HG03558 (cell line): Measurements from ENCODE around the gene ZBTB34.

Experiments
- ATAC-seq: cut with Tn5 transposase; IDR thresholded peaks from one replicate; pipeline ENCODE4 v1.9.1; 2021; ENCODE audit warnings: moderate number of reproducible peaks; ENCODE audit not compliant: unreplicated experiment; ENCODE audit errors: extremely low read depth

ZBTB34 gene

DNA sequence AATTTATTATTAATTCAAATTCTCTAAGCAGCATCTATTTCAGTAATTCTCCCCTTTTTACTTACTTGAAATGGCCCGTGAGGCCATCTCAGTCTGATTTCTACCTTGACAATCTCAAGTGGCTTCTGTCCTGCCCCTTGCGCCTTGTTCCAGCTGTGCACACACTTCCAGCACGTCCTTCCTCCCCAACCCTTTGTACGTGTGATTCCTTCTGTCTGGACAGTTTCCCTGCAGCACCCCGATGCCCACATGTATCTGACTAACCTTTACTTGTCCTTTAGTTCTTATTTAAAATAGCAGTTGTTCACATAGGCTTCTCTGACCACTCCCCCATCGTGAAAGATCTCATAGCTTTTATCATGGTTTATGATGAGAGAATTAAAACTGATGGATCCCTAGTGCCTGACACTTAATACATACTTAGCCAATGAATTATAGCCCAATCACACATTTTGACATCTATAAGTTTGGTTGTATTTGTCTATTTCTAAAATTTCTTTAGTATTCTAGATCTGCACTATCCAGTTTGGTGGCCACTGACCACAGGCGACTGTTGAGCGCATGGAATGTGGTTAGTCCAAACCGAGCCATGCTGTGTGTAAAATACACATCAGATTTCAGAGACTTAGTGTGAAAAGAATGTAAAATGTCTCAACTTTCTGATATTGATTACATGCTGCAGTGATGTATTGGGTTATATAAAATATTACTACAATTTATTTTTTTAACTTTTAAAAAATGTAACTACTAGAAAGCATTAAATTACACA, 14.3 kb downstream of the ZBTB34 start:
- no peak for ATAC-seq

DNA sequence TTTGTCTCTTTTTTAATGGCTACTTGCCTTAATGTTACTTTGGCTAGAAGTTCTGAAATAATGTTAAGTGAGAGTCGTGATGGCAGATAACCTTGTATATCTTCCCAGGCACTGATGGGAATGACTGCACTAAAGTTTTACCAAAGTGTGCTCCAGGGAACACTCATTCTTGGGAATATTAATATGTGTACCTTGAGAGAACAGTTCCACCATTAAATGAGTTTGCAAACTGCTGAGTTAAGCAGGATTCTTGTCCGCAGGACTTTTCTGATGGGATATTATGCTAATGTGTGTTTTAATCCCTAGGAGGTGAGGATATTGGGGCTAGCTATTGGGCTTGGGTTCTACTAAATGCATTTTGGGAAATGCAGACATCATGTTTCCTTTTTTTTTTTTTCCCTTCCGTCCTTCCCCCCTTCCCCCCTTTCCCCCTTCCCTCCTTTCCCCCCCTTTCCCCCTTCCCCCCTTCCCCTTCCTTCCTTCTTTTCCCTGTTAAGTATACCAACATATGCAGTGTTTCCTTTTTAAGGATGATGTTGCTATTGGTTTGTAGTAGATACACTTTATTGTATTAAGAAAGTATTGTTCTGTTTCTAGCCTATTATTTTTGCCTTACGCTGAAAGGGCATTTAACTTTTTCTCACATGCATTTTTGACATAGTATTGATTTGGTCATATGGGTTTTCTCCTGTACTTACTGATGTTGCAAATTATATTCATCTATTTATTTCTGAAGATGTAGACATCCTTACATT, 15.5 kb downstream of the ZBTB34 start:
- ATAC-seq, result no peak

DNA sequence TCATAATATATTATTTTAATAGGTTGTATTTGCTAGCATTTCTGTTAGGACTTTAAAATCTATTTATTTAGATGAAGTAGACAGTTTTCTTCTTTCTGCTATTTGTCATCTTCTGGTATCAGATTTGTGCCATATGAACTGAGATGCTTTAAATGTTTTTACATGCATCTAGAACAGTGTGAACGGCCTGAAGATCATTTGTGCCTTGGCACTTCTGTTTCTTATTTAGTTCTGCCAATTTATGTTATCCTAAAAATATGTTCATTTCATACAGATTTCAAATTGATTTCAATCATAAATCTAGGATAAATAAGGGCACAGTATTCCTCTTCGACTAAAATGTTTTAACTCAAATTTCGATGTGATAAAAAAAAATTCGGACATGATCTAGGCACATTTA, 16.1 kb downstream of the ZBTB34 start:
- ATAC-seq, result no peak

DNA sequence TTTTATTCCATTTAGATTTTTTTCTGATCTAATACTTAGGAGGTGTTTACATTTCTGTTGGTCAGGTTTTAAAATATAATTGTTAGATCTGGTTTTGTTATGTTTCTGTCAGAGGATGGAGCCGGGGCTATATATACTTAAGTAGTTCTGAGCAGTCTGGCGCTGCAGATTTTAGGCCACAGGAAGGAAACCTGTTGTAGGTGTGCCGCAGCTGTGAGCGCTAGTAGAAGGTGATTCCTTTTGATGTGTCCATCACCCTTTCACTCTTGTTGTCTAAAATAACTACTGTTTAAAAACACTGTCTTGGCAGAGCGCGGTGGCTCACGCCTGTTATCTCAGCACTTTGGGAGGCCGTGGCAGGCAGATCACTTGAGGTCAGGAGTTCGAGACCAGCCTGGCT, 17.0 kb downstream of the ZBTB34 start:
- no peak for ATAC-seq

DNA sequence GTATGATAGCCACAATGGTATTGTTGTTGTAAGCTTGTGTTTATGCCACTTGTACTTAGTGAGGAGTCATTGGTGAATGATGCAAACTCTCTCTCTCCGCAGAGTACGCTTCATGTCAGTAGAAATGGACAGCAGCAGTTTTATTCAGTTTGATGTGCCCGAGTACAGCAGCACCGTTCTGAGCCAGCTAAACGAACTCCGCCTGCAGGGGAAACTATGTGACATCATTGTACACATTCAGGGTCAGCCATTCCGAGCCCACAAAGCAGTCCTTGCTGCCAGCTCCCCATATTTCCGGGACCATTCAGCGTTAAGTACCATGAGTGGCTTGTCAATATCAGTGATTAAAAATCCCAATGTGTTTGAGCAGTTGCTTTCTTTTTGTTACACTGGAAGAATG, 18.8 kb downstream of the ZBTB34 start:
- no peak for ATAC-seq

DNA sequence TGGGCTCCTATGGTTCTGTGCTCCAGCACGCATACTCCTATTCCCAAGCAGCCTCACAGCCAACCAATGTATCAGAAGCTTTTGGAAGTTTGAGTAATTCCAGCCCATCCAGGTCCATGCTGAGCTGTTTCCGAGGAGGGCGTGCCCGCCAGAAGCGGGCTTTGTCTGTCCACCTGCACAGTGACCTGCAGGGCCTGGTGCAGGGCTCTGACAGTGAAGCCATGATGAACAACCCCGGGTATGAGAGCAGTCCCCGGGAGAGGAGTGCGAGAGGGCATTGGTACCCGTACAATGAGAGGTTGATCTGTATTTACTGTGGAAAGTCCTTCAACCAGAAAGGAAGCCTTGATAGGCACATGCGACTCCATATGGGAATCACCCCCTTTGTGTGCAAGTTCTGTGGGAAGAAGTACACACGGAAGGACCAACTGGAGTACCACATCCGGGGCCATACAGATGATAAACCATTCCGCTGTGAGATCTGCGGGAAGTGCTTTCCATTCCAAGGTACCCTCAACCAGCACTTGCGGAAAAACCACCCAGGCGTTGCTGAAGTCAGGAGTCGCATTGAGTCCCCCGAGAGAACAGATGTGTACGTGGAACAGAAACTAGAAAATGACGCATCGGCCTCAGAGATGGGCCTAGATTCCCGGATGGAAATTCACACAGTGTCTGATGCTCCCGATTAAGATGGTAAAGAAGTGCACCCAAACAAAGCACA, 19.9 kb downstream of the ZBTB34 start:
- no peak for ATAC-seq

DNA sequence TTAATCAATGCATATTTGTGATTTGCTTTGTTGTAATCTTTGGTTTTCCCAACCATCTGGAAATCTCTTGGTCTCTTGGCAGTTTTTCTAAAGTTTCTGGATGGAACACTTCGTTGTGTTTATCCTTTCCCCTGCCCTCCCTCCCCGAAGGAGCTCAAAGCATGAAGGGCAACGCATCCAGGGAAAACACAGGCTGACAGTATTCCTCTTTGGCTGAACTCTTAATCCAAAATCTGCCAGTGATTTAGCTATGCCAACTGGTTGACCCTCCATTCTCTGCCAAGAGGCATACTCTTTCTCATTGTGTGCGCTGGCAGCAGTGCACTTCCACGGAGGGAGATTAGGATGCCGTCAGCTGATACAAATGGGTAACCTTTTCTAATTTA, 20.5 kb downstream of the ZBTB34 start:
- ATAC-seq, result no peak

DNA sequence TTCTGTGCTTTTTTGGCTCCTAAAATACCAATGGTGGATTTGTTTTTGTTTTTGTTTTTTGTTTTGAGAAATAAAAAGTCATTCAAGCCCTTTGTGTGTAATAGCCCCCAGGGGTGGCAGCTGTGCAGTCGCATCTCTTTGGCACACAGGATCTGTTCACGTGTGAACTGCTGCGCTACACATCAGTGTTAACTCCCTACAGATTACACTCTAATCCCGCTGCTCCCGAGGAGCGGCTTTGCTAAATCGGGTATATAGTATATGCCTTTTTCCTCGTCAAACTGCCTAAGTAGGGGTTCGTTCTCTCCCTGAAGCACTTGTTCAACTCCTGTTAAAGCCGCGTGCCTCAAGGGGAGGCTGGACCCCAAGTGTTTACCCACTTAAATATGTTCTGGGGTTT, 22.3 kb downstream of the ZBTB34 start:
- no peak for ATAC-seq

DNA sequence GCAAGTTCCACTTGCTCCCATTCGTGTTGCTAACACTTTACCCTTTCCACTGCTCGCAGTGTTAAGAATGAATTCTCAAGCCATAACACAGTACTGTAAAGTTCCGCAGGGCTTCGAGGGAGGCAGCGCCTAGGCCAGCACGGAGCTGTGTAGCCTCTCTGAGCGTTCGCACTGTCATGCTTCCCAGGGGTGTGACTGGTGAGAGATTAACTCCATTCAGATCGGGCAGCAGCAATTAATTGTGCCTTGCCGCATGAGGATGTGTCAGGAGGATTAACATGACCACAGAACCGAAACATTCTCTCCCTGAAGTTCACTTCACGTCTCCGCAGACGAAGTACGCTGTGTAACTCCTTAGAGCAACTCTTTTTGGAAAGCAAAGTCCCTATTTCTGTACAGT, 23.2 kb downstream of the ZBTB34 start:
- no peak for ATAC-seq

DNA sequence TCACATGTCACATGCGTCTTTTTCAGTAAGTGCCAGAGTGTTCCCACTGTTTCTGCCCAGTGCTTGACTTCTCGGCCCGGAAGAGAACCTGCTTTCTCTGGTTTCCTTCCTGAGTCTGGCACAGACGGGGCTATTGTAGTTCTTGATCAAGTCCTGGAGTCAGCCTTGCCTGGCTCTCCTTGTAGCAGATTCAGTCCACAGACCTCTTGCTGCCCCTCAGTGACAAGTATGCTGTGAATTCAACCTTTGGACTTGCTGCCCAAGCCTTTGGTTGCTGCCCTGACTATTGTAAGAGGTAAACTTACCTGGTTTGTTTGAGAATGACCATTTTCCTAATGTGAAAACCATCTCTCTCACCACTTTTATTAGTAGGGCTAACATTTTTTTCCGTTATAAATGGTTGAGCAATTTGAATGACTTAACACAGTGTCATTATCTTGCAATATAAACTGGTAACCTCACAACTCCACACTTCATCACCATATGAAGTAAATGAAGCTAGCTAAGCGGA, 24.7 kb downstream of the ZBTB34 start:
- no peak for ATAC-seq

DNA sequence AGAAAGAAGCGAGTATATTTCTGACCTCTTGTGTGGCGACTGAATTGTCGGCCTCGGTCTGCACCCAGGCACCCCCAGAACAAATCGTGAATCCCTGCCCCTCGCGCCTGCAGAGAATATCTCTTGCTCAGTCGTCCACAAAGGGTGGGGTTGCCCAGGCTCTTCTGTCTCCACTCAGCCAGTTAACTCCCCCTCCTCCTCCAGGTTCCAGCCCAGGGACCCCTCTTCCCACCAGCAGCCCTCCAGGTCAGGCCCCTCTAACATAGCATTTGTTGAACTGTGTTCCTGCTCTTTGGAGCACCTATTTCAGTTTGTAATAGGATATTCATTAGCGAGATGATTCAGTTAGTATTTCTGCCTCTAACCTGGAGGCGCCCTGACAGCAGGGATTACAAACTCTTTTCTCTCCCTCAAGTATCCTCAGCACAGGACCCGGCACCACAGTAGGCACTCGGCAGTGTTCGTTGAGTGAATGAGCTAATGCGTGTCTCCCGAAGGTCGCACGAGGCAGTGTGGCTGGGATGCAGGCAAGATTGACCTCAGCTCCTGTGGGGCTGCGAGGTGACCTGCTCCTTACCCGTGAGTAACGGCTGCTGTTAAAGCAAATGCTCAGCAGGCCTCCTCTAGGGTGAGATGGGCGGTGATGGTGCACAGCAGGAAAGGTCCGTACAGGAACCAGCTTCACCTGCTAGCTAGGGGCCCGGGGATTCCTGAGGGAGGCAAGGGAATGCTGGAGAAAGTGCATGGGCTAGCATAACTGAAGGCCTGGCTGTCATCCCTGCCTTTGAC, 25.8 kb downstream of the ZBTB34 start:
- ATAC-seq, result no peak

DNA sequence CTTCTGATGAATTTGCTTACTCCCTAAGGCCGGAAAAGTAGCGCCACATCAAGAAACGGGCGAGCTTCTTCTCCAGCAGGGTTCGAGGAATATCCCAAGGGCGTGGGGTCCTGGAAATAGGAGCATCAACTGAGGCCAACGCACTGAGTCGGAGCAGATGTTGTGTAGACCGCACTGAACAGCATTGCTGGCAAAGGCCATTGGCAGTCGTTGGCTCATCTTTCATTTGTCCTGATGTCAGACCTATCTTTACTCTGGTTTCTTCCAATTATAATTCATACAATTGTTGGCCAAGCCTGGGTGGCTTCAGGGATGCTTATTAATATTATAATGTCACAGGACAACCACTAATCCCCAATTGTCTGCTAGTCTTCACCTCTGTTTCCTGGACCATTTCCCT, 26.5 kb downstream of the ZBTB34 start:
- ATAC-seq, result no peak

DNA sequence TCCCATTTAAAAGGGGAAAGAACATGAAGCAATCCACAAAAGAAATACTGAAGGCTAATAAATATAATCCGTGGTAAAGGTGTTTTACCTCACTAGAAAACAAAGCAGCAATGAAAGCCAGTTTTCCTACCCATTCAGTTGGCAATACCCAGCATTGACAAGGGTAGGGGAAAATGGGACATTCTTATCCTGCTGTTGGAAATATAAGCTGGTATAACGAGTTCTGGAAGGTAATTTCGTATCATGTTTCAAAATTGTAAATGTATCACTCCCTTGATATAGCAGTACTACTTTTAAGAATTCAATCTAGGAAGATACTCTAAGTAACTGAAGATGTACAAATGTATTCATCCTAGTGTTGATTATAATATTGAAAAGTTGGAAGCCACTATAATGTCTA, 31.2 kb downstream of the ZBTB34 start:
- no peak for ATAC-seq

DNA sequence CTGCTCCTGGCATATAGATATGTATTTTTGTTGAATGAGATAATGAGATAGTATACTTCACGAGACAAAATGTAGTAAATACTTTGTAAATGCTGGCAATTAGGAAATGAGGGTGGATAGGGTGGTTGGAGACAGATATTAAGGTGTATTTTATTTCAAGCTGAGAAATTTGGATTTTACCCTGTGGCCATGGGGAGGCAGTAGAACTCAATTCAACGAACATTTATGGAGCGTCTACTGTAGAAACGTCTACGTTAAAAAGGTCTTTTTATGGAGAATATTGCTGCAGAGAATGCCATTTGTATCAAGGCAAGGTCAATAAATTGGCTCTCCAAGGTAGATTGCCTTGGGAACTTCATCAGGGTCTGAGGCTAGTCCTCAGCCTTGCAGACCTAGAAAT, 32.6 kb downstream of the ZBTB34 start:
- ATAC-seq, result no peak

DNA sequence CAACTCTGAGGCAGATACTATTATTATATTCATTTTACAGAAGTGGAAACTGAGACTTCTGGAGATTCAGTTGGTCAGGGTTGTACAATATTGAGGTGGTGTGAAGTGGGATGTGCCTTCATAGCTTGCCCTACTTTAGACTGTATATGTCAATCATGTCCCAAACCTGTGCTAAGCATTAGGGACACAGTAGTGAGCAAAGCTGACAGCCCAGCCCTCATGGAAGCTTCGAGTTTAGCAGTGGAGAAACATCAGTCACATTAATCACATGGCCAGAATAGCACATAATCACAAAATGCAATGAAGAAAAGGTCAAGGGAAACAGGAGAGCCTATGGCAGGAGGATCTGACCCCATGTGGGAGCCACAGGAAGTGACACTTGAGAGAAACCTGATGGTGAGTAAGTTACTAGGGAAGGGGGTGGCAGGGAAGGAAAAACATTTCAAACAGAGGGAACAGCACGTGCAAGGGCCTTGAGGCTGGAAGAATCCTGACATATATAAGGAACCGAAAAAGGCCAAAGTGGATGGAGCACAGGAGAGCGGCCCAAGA, 33.7 kb downstream of the ZBTB34 start:
- no peak for ATAC-seq

DNA sequence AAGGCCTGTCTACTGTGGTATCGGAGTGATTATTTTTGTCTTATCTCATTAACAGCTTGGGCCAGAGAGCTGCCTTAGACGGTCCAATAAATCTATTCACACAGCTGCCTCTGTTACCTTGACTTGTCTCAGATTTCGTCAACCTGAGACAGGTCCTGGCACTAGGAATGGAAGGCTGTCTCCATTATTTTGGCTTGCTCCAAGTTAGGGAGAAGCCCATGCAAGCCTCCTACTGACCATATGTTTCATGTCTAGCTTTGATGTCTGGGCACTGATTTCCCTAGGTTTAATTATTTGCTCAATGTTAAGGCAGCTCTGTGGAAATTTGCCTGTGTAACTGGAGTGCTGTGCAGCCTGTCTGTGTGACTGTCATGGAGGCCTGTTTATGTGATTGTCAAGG, 41.8 kb downstream of the ZBTB34 start:
- ATAC-seq, result no peak

DNA sequence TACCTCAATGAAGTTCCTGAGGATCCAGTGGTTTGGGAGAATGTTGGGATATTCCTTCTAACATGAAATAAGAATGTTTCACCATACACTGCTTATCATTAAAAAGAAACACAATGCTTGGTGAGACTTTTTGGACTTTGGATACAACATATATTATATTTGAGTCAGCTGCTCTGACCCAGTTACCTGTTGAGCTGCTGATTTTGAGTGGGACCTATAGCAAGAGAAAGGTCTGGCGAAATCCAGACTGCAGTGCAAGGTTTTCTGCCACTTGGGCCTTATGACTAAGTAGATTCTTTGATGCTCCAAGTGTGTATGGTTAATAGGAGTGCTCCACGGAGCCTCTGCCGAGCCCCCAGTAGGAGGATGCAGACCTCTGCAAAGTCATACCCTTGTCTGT, 44.1 kb downstream of the ZBTB34 start:
- no peak for ATAC-seq

DNA sequence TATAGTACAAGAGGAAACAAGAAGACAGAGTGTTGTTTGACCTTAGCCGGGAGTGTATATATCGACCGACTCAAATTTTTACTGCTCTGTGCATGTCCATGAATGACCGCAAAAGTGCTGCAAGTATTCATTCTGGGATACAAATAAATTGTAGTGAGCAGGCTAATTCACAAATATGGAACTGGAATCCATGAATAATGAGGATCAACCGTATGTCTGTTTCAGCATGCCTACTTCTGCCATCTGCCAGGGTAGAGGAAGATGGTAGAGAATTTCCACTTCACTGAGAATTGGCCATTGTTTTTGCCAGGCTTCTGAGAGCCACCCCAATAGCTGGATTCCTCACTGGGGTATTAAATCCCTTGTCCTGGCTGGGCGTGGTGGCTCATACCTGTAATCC, 45.7 kb downstream of the ZBTB34 start:
- no peak for ATAC-seq

DNA sequence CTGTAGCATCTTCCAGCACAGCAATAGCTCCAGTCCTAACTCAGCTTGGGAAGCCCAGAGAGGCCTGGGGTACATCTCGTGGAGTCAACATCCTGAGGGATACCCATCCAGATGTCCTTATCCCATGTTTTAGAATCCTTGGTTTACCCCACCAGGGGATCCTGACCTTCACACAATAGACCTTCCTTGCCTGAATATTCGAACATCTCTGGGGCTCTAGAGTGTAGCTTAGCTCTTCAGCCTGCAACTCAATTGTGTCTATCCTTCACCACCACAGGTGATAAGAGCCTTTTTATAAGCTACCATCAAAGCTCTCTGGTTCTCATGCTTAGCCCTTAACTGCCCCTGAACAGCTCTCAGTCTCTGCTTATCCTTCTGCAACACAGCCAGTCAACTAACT, 46.6 kb downstream of the ZBTB34 start:
- no peak for ATAC-seq
